Activated naive CD8-positive, alpha-beta T cell treated with anti-CD3 and anti-CD28 coated beads for 36 hours (primary cell): ENCODE measurements around the gene MFAP4. TPM values are rescaled to one million over a fixed set of nuclear protein-coding genes. Genes with fewer than 3 reads are reported as not detected.

Experiments used
- DNase-seq: peaks from one replicate; pipeline ENCODE4 v3.0.0; 2021
- H3K27ac Mint-ChIP-seq: one replicate; pipeline ENCODE4 v1.8.0; 2022; ENCODE audit warnings: mild to moderate bottlenecking, moderate library complexity, mixed read lengths
- H3K27me3 Mint-ChIP-seq: one replicate; pipeline ENCODE4 v1.8.0; 2022; ENCODE audit warnings: mild to moderate bottlenecking, mixed read lengths
- H3K36me3 Mint-ChIP-seq: one replicate; pipeline ENCODE4 v1.8.0; 2021; ENCODE audit warnings: mild to moderate bottlenecking, mixed read lengths
- H3K4me1 Mint-ChIP-seq: one replicate; pipeline ENCODE4 v1.8.0; 2021; ENCODE audit warnings: mixed read lengths
- H3K4me3 Mint-ChIP-seq: one replicate; pipeline ENCODE4 v1.8.0; 2022; ENCODE audit warnings: mild to moderate bottlenecking, moderate library complexity, mixed read lengths
- H3K9me3 Mint-ChIP-seq: one replicate; pipeline ENCODE4 v1.8.0; 2022; ENCODE audit warnings: mixed read lengths
- total RNA-seq, 2 experiments: library from RNA; stranded (reverse); gene quantifications; one replicate each; pipeline ENCODE4 v1.2.3, GENCODE V29; 2021

The MFAP4 gene
- total RNA-seq, 2 experiments from 2014 or later, result 0.14 to 0.41 TPM

- H3K27me3 Mint-ChIP-seq, result no peaks in the 10 kb centered on the region
- H3K27ac Mint-ChIP-seq, result no peak overlapping the region
- H3K4me3 Mint-ChIP-seq, result no peak overlapping the region
- H3K36me3 Mint-ChIP-seq, result no peaks in the 10 kb centered on the region
- DNase-seq, result no peak
- peaks cover 27% of the 10 kb centered on the region for H3K4me1 Mint-ChIP-seq
- no peaks in the 10 kb centered on the region for H3K9me3 Mint-ChIP-seq
Observed at GRCh38 chr17:19372011-19372370, 15.0 kb downstream of the MFAP4 start.

- Mint-ChIP-seq H3K4me3 (peak overlapping the region; percentile 14), H3K27me3 (no peaks in the 10 kb centered on the region), H3K36me3 (no peaks in the 10 kb centered on the region), H3K27ac (no peak overlapping the region), H3K4me1 (peaks cover 23% of the 10 kb centered on the region), H3K9me3 (no peaks in the 10 kb centered on the region)
- DNase-seq, result no peak
Observed at GRCh38 chr17:19371259-19372010, 15.6 kb downstream of the MFAP4 start.

DNA sequence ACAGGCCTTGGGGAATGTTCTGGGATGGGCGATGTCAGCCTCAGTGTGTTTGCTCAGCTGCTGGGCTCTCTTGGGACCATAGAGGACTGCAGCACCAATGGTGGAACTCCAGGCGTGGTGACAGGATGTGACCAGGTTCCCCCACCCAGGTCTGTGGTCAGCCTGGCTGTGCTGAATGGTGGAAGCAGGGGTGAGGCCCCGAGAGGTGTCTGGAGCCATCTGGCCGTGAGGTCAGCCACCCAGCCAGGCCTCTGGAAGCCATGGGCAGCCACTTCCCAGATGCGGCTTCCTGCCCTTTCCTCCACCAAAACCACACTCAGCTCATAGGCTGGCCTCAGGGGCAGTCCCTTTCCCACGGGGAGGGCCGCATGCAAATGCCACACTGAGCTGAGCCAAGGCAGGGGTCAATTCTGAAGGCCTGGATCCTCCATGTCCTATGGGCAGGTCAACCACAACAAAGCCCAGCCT lies 16.5 kb downstream of the MFAP4 start:
- H3K27ac Mint-ChIP-seq, result no peak overlapping the region
- no peaks in the 10 kb centered on the region for H3K9me3 Mint-ChIP-seq
- H3K27me3 Mint-ChIP-seq, result no peaks in the 10 kb centered on the region
- H3K36me3 Mint-ChIP-seq, result no peaks in the 10 kb centered on the region
- peaks cover 18% of the 10 kb centered on the region for H3K4me1 Mint-ChIP-seq
- no peak overlapping the region for H3K4me3 Mint-ChIP-seq
- DNase-seq, result no peak

DNA sequence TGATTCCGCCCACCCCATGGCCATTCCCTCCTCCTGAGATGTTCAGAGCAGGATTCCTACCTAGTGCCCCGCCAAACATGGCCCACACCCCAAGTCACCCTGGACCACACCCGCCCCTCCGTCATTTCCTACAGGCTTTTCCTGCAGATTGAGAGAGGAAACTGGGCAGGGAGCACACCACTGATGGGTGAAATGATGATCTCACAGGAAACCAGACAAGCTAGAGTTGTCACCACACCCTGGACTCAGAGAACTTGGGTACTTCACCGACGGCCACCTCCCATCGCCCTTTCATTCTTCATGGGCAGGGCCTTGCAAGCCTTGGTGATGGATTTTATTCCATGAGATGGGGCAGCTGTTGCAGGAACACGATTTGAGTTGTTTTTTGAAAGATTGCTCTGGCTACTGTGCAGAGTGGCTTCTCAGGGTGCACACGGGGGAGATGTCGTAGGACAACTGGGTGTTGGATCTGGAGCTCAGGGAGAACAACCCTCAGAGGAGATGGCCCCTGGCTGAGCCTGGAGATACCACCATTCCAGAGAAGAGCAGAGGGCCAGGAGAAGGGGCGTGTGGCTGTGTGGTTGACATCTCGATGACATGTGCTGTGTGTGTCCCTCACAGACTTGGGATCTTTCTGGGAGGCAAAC lies 17.0 kb downstream of the MFAP4 start:
- no peak for DNase-seq
- H3K9me3 Mint-ChIP-seq, result no peaks in the 10 kb centered on the region
- peaks cover 18% of the 10 kb centered on the region for H3K4me1 Mint-ChIP-seq
- H3K27ac Mint-ChIP-seq, result no peak overlapping the region
- H3K4me3 Mint-ChIP-seq, result no peak overlapping the region
- H3K27me3 Mint-ChIP-seq, result no peaks in the 10 kb centered on the region
- no peaks in the 10 kb centered on the region for H3K36me3 Mint-ChIP-seq

GRCh38 chr17:19369107-19369778 lies 17.7 kb downstream of the MFAP4 start:
- Mint-ChIP-seq H3K4me1 (peaks cover 18% of the 10 kb centered on the region), H3K36me3 (no peaks in the 10 kb centered on the region), H3K27ac (no peak overlapping the region), H3K4me3 (no peak overlapping the region), H3K9me3 (no peaks in the 10 kb centered on the region), H3K27me3 (no peaks in the 10 kb centered on the region)
- DNase-seq, result no peak

DNA sequence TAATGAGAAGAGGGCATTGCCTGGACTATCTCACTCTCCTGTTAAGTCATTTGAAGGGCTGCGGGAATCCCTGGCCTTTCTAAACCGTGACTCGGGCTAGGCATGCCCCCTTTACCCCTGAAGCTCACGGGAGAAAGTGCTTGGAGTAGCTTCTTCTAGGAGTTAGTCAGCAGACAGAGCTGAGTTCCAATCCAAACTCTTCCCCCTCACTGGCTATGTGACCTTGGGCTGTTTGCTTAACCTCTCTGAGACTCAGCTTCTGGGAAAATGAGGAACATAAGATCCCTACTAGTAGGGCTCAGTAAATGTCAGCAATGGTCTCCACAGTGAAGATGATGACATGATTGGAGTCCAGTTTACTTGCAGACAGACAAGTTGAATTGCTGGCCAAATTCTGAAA lies 18.8 kb downstream of the MFAP4 start:
- Mint-ChIP-seq H3K9me3 (no peaks in the 10 kb centered on the region), H3K27ac (no peak overlapping the region), H3K4me3 (no peak overlapping the region), H3K36me3 (no peaks in the 10 kb centered on the region), H3K27me3 (peaks cover 4% of the 10 kb centered on the region), H3K4me1 (peaks cover 18% of the 10 kb centered on the region)
- no peak for DNase-seq

DNA sequence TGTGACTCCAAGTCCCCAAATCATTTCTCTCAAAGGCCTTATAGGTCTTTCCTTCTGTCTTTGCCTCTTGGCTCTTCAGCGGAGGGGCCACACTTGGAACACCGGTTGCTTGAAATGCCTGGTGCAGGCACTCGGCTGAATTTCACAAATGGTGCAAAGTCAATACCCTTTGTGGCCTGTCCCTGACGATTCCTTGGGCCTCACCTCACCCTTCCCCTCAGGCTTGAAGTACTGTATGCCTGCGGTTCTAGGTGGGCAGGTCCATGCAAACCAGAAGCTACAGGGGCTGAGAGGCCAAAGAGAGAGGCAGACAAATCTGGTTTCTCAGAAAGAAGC lies 20.4 kb downstream of the MFAP4 start:
- Mint-ChIP-seq H3K4me1 (peaks cover 22% of the 10 kb centered on the region), H3K36me3 (no peaks in the 10 kb centered on the region), H3K9me3 (no peaks in the 10 kb centered on the region), H3K27me3 (peaks cover 4% of the 10 kb centered on the region), H3K4me3 (no peak overlapping the region), H3K27ac (no peak overlapping the region)
- DNase-seq, result no peak

DNA sequence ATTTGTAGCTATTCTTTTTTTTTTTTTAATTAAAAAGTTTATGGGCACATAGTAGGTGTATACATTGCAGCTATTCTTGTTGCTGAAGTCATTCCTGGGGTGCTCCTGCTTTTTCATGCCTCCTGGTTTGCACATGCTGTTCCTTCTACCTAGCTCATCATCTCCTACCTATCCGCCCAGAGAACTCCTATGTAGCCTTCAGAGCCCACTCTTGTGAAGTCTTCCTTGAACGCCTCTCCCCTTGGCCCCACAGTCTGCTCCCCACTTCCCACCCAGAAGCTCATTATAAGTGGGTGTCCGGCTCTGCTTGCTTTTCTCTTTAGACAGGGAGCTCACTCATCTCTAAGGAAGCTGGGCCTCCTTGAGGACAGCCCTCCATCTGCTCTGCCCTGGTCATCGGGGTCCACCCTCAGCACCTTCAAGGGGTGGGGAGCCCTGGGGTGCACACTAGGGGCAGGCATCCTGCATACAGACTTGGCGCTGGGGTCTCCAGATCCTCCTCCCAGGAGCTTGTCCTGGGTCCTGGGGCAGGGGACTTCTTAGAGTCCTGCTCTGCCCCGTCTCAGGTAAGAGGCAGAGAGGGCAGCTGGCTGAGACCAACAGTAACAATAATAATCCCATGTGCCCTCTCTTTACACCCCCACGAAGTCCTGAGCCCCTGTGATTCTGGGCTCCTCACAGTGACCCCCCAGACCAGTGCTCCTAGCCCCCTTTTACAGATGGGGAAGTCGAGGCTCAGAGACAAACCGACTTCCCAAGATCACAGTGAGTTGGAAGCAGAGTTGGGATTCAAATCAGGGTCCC lies 21.0 kb downstream of the MFAP4 start:
- Mint-ChIP-seq H3K27ac (no peak overlapping the region), H3K9me3 (no peaks in the 10 kb centered on the region), H3K27me3 (peaks cover 4% of the 10 kb centered on the region), H3K4me3 (no peak overlapping the region), H3K36me3 (no peaks in the 10 kb centered on the region), H3K4me1 (peaks cover 22% of the 10 kb centered on the region)
- no peak for DNase-seq

DNA sequence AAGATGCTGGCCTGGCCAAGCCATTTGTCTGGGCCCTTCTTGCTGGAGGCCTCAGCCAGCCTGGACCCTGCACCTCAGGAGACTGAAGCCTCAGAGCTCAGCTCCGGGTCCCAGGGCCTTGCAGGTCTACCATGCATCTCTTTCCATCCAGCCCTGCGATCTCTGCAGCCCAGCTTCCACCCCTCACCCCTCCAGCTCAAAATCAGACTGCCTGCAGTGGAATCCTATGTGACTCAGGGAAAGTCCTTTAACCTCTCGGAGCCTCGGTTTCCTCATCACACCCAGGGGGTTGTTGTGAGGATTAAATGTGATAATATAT lies 21.5 kb downstream of the MFAP4 start:
- Mint-ChIP-seq H3K9me3 (no peaks in the 10 kb centered on the region), H3K27me3 (peaks cover 4% of the 10 kb centered on the region), H3K4me1 (peaks cover 18% of the 10 kb centered on the region), H3K4me3 (no peak overlapping the region), H3K36me3 (no peaks in the 10 kb centered on the region), H3K27ac (no peak overlapping the region)
- no peak for DNase-seq

DNA sequence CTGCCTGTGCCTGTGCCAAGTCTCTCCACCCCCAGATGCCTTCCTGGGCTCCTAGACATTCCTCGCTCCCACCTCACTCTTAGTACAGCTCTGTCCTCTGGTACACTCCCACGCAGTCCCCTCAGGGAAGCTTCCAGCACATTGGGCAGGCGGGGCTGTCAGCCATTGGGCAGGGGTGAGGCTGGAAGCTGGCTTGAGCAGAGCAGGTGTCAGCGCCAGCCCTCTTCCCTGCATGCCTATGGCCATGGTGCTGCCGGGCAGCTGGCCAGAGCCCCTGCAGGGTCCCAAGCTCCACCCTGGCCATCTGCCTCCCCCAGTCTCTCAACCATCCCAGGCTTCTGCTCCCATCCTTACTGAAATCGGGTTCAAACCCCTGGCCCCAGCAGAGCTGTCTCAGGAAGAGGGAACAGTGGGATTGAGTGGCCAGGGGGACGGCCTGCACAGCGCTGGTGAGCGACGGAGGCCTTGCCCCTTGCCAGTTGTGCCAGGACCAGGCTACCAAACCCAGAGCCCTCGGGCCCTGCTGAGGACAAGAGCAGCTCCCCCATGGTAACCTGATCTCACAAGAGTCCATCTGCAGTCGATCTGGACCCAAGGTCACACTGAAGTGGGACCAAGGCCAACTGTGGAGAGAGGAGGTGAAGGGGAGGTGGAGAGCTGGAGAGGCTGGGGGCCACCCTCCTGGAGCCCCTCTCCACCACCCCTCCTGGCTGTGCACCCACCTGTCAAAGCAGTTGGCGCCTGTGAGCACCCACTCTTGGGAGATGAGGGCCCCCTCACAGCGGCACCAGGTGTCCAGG lies 22.1 kb downstream of the MFAP4 start:
- no peak overlapping the region for H3K27ac Mint-ChIP-seq
- H3K4me1 Mint-ChIP-seq, result peaks cover 12% of the 10 kb centered on the region
- peaks cover 4% of the 10 kb centered on the region for H3K27me3 Mint-ChIP-seq
- H3K9me3 Mint-ChIP-seq, result no peaks in the 10 kb centered on the region
- H3K36me3 Mint-ChIP-seq, result no peaks in the 10 kb centered on the region
- no peak overlapping the region for H3K4me3 Mint-ChIP-seq
- DNase-seq, result no peak

DNA sequence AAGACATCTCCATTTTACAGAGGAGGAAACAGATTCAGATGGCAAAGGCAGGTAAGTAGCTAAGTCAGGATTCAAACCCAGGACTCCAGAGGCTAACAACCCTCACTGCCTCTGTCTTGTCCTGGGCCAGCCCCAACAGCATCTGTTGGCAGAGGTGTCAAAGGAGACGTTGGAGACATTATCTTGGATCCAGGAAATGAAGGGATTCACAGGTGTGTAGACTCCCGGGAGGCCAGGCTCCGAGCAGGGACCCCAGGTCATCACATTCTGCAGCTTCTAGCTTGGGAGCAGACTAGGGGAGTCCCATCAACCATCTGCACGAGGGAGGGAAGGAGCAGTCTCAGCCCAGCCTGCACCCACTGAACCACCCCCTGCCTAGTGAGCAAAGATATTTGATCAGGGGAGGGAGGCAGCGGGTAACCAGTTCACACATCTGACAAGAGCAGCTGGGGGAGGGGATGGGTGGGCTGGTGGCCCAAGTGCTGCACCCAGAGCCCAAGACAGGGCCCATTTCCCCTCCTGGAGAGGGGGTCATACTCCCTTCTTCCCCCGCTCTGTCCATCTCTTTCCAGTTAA lies 23.4 kb downstream of the MFAP4 start:
- no peak for DNase-seq
- Mint-ChIP-seq H3K9me3 (no peaks in the 10 kb centered on the region), H3K4me3 (no peak overlapping the region), H3K27me3 (peaks cover 4% of the 10 kb centered on the region), H3K27ac (no peak overlapping the region), H3K36me3 (no peaks in the 10 kb centered on the region), H3K4me1 (peaks cover 6% of the 10 kb centered on the region)

- Mint-ChIP-seq H3K9me3 (no peaks in the 10 kb centered on the region), H3K4me1 (peaks cover 6% of the 10 kb centered on the region), H3K4me3 (peak overlapping the region; percentile 82), H3K27me3 (peaks cover 4% of the 10 kb centered on the region), H3K36me3 (no peaks in the 10 kb centered on the region), H3K27ac (no peak overlapping the region)
- DNase-seq, result no peak
Observed at GRCh38 chr17:19363114-19363438, 23.9 kb downstream of the MFAP4 start.

- Mint-ChIP-seq H3K27me3 (peaks cover 4% of the 10 kb centered on the region), H3K27ac (peak within 1 kb of the TSS; percentile 50)
Observed at GRCh38 chr17:19362277-19363113, 24.5 kb downstream of the MFAP4 start, which contains the start of gene B9D1. Gene B9D1, minus strand, starts transcription at chr17:19362723. Its CDS starts 154 bp downstream, at chr17:19362569.

DNA sequence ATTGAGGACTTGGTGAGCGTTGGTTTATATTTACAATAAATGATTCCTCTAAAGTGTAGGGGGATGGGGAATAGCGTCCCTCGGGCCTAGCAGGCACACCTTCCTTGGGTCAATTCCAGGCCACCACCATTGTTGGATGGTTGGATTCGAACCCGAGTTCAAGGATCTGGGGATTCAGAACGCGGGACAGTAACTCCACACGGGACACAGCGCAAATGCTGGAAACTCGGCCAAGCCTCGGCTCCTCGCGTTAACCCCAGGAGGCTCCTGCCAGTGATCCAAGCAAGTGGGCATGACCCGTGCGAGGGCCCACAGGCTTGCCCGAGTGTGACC lies 25.1 kb downstream of the MFAP4 start:
- Mint-ChIP-seq H3K27ac (no peak overlapping the region), H3K27me3 (peaks cover 4% of the 10 kb centered on the region), H3K36me3 (no peaks in the 10 kb centered on the region), H3K4me3 (peak overlapping the region; percentile 82), H3K9me3 (no peaks in the 10 kb centered on the region), H3K4me1 (peaks cover 6% of the 10 kb centered on the region)
- DNase-seq, result no peak

More at GRCh38 chr17:19362277-19363113, 24.5 kb downstream of the MFAP4 start, which contains the start of gene B9D1:
- DNase-seq, result peak; percentile 87
- no peaks in the 10 kb centered on the region for H3K36me3 Mint-ChIP-seq
- peak within 1 kb of the TSS; percentile 82 for H3K4me3 Mint-ChIP-seq
- H3K9me3 Mint-ChIP-seq, result no peaks in the 10 kb centered on the region
- H3K4me1 Mint-ChIP-seq, result peaks cover 6% of the 10 kb centered on the region
